H1 (cell line): ENCODE results near the gene EVA1C. TPM values are rescaled to one million over a fixed set of nuclear protein-coding genes. Genes with fewer than 3 reads are reported as not detected.

ENCODE experiments used
- CTCF ChIA-PET: fragments of 300-600 bp; sonication (Branson Sonifier 250); formaldehyde crosslinking; loops from one replicate; lab custom pipeline; 2021; ENCODE audit not compliant: partially characterized antibody; lab: Charles Lee
- POLR2A ChIA-PET: fragments of 300-600 bp; sonication (Branson Sonifier 250); formaldehyde crosslinking; loops from one replicate; lab custom pipeline; 2021; ENCODE audit warnings: inconsistent platforms; ENCODE audit not compliant: partially characterized antibody; lab: Charles Lee
- DNase-seq, 2 experiments: peaks; one replicate each; pipeline versions ENCODE4 v3.0.0 to v3.0.0-alpha.2; 2010 to 2022; ENCODE audit warnings: low spot score in 2 of 2, low read depth in 1 of 2, mixed read lengths in 1 of 2
- FAIRE-seq: peaks from 2 replicates; lab custom pipeline; 2011; peaks lifted over from hg19 to GRCh38; lab: Jason Lieb, UNC
- H2AFZ ChIP-seq: 2 replicates; pipeline ENCODE4 v1.8.1; 2012; ENCODE audit warnings: low read length, inconsistent platforms
- H2AK5ac ChIP-seq: 2 replicates; pipeline ENCODE4 v1.6.1; 2013; ENCODE audit warnings: low read depth, low read length
- H2BK120ac ChIP-seq: replicated peaks from 2 replicates; pipeline ENCODE3; 2013; ENCODE audit warnings: low read depth, low read length, inconsistent platforms
- H2BK12ac ChIP-seq: 2 replicates; pipeline ENCODE4 v1.6.1; 2013; ENCODE audit warnings: low read depth, low read length
- H2BK15ac ChIP-seq: 2 replicates; pipeline ENCODE4 v1.6.1; 2013; ENCODE audit warnings: low read length
- H2BK20ac ChIP-seq: 2 replicates; pipeline ENCODE4 v1.6.1; 2013; ENCODE audit warnings: low read length
- H2BK5ac ChIP-seq: 2 replicates; pipeline ENCODE4 v1.6.1; 2013; ENCODE audit warnings: low read depth, low read length
- H3K14ac ChIP-seq: 2 replicates; pipeline ENCODE4 v1.6.1; 2013; ENCODE audit warnings: inconsistent platforms; ENCODE audit not compliant: insufficient read length
- H3K18ac ChIP-seq: 2 replicates; pipeline ENCODE4 v1.6.1; 2013; ENCODE audit warnings: low read length; ENCODE audit errors: extremely low read depth
- H3K23ac ChIP-seq: 2 replicates; pipeline ENCODE4 v1.6.1; 2013; ENCODE audit warnings: inconsistent platforms; ENCODE audit not compliant: insufficient read length
- H3K23me2 ChIP-seq: 2 replicates; pipeline ENCODE4 v1.6.1; 2013; ENCODE audit warnings: low read depth, low read length
- H3K27ac ChIP-seq: 2 replicates; pipeline ENCODE4 v1.6.1; 2011; ENCODE audit warnings: low read depth, low read length, inconsistent platforms
- H3K27me3 ChIP-seq, 4 experiments: replicated peaks in 1 of 4; 1 replicate in 1 of 4; 2 replicates in 3 of 4; pipeline versions ENCODE4 v1.6.1 to v1.8.1; 2011 to 2013; ENCODE audit warnings: low read length in 3 of 4, mild to moderate bottlenecking in 3 of 4, inconsistent platforms in 2 of 4, mixed read lengths in 2 of 4, moderate library complexity in 1 of 4; ENCODE audit not compliant: control insufficient read depth in 3 of 4, insufficient read depth in 3 of 4; ENCODE audit errors: extremely low read depth in 1 of 4
- H3K36me3 ChIP-seq, 4 experiments: 2 replicates each; pipeline versions ENCODE4 v1.6.1 to v1.8.1; 2011 to 2013; ENCODE audit warnings: mild to moderate bottlenecking in 4 of 4, low read length in 3 of 4, moderate library complexity in 2 of 4, control low read depth in 1 of 4, inconsistent platforms in 1 of 4; ENCODE audit not compliant: insufficient read depth in 4 of 4, control insufficient read depth in 2 of 4
- H3K4ac ChIP-seq: replicated peaks from 2 replicates; pipeline ENCODE3; 2013; ENCODE audit warnings: low read length, low read depth, mixed read lengths, inconsistent platforms; ENCODE audit not compliant: insufficient read length
- H3K4me1 ChIP-seq, 4 experiments: replicated peaks in 1 of 4; 1 replicate in 1 of 4; 2 replicates in 3 of 4; pipeline versions ENCODE4 v1.6.1 to v1.8.1; 2011 to 2013; ENCODE audit warnings: low read length in 3 of 4, inconsistent platforms in 2 of 4, mixed read lengths in 1 of 4; ENCODE audit not compliant: insufficient read depth in 4 of 4, control insufficient read depth in 3 of 4
- H3K4me2 ChIP-seq, 2 experiments: 2 replicates each; pipeline versions ENCODE4 v1.6.1 to v1.8.1; 2011 to 2013; ENCODE audit warnings: low read depth in 2 of 2, low read length in 2 of 2, control low read depth in 1 of 2, inconsistent platforms in 1 of 2, mild to moderate bottlenecking in 1 of 2; ENCODE audit not compliant: insufficient read depth in 1 of 2
- H3K4me3 ChIP-seq, 4 experiments: fragments of 200-600, 300-600 bp in 1 of 4; sonication (generic), shearing (Covaris generic), sonication (Bioruptor Twin) in 1 of 4; 2 replicates each; pipeline versions ENCODE4 v1.5.1 to v1.8.1; 2011 to 2016; ENCODE audit warnings: low read length in 4 of 4, low read depth in 3 of 4, control low read depth in 2 of 4, inconsistent platforms in 2 of 4, mild to moderate bottlenecking in 2 of 4, mixed read lengths in 1 of 4, moderate library complexity in 1 of 4; ENCODE audit not compliant: insufficient read depth in 2 of 4; ENCODE audit errors: extremely low read depth in 1 of 4
- H3K56ac ChIP-seq: replicated peaks from 2 replicates; pipeline ENCODE3; 2013; ENCODE audit warnings: low read depth, mild to moderate bottlenecking, mixed read lengths, low read length, inconsistent platforms; ENCODE audit not compliant: insufficient read length
- H3K79me1 ChIP-seq: 2 replicates; pipeline ENCODE4 v1.6.1; 2013; ENCODE audit warnings: low read depth, low read length, control low read depth
- H3K79me2 ChIP-seq, 2 experiments: 2 replicates each; pipeline versions ENCODE4 v1.6.1 to v1.8.1; 2012 to 2013; ENCODE audit warnings: low read length in 2 of 2, mild to moderate bottlenecking in 2 of 2, inconsistent platforms in 1 of 2; ENCODE audit not compliant: insufficient read depth in 2 of 2, control insufficient read depth in 1 of 2
- H3K9ac ChIP-seq, 4 experiments: replicated peaks in 1 of 4; 1 replicate in 1 of 4; 2 replicates in 3 of 4; pipeline versions ENCODE4 v1.6.1 to v1.8.1; 2011 to 2013; ENCODE audit warnings: low read depth in 3 of 4, low read length in 3 of 4, control low read depth in 2 of 4, mild to moderate bottlenecking in 2 of 4, moderate library complexity in 2 of 4, inconsistent platforms in 1 of 4; ENCODE audit errors: extremely low read depth in 1 of 4
- H3K9me3 ChIP-seq, 2 experiments: 2 replicates each; pipeline versions ENCODE4 v1.6.1 to v1.8.1; 2012 to 2013; ENCODE audit warnings: mild to moderate bottlenecking in 2 of 2, moderate library complexity in 2 of 2, control low read depth in 1 of 2, inconsistent platforms in 1 of 2, low read depth in 1 of 2, low read length in 1 of 2, mixed read lengths in 1 of 2; ENCODE audit not compliant: insufficient read depth in 2 of 2
- H4K20me1 ChIP-seq, 2 experiments: replicated peaks in 1 of 2; 2 replicates each; pipeline versions ENCODE3 to v1.8.1; 2011 to 2013; ENCODE audit warnings: inconsistent platforms in 2 of 2, low read length in 2 of 2, mild to moderate bottlenecking in 1 of 2; ENCODE audit not compliant: insufficient read depth in 2 of 2, control insufficient read depth in 1 of 2
- H4K5ac ChIP-seq: 2 replicates; pipeline ENCODE4 v1.6.1; 2013; ENCODE audit warnings: low read length, low read depth, mixed read lengths, inconsistent platforms; ENCODE audit not compliant: insufficient read length
- H4K8ac ChIP-seq: 2 replicates; pipeline ENCODE4 v1.8.0; 2013; ENCODE audit warnings: mild to moderate bottlenecking, moderate library complexity, low read length, inconsistent platforms; ENCODE audit not compliant: insufficient read depth; ENCODE audit errors: extremely low read depth
- H4K91ac ChIP-seq: replicated peaks from 2 replicates; pipeline ENCODE3; 2013; ENCODE audit warnings: low read length, mixed read lengths, inconsistent platforms; ENCODE audit not compliant: insufficient read length
- BCL11A ChIP-seq, 2 experiments: IDR thresholded peaks; one replicate each; pipeline ENCODE4 v1.6.1; 2011; ENCODE audit warnings: low read depth in 2 of 2, low read length in 2 of 2, mild to moderate bottlenecking in 2 of 2
- CBX5 ChIP-seq: fragments of 300-800, 300-1000 bp; sonication (generic); IDR thresholded peaks from 2 replicates; pipeline ENCODE4 v1.7.1; 2016; ENCODE audit warnings: antibody characterized with exemption, low read length, low read depth
- CHD1 ChIP-seq: IDR thresholded peaks from 2 replicates; pipeline ENCODE4 v1.6.1; 2012; ENCODE audit warnings: low read depth, low read length, improper control_type of control experiment
- EGR1 ChIP-seq: IDR thresholded peaks from 2 replicates; pipeline ENCODE4 v1.6.1; 2011; ENCODE audit warnings: low read depth, low read length, borderline replicate concordance
- EZH2 ChIP-seq: fragments of 200-600 bp; sonication (generic); IDR thresholded peaks from 2 replicates; pipeline ENCODE4 v1.7.1; 2012; ENCODE audit warnings: low read depth, mild to moderate bottlenecking, moderate library complexity, low read length, inconsistent platforms; ENCODE audit not compliant: severe bottlenecking
- GABPA ChIP-seq: IDR thresholded peaks from 2 replicates; pipeline ENCODE4 v1.6.1; 2011; ENCODE audit warnings: mild to moderate bottlenecking, low read length, moderate library complexity, borderline replicate concordance; ENCODE audit not compliant: insufficient read depth
- GTF2F1 ChIP-seq: IDR thresholded peaks from 2 replicates; pipeline ENCODE4 v1.6.1; 2012; ENCODE audit warnings: low read depth, low read length, improper control_type of control experiment, borderline replicate concordance
- KDM1A ChIP-seq: fragments of 200-600, 300-600 bp; sonication (generic); IDR thresholded peaks from 2 replicates; pipeline ENCODE4 v1.7.1; 2016; ENCODE audit warnings: mild to moderate bottlenecking, low read length, borderline replicate concordance
- POLR2A ChIP-seq, 2 experiments: IDR thresholded peaks; 1 replicate in 1 of 2; 2 replicates in 1 of 2; pipeline ENCODE4 v1.6.1; 2011; ENCODE audit warnings: low read depth in 2 of 2, low read length in 2 of 2, mild to moderate bottlenecking in 2 of 2; ENCODE audit errors: control extremely low read depth in 1 of 2
- POLR2AphosphoS5 ChIP-seq: IDR thresholded peaks from 2 replicates; pipeline ENCODE4 v1.6.1; 2011; ENCODE audit warnings: low read depth, low read length
- RBBP5 ChIP-seq: IDR thresholded peaks from 2 replicates; pipeline ENCODE4 v1.7.1; 2012; ENCODE audit warnings: low read depth, mild to moderate bottlenecking, inconsistent platforms, low read length, moderate library complexity, borderline replicate concordance
- RFX5 ChIP-seq: IDR thresholded peaks from 2 replicates; pipeline ENCODE4 v1.6.1; 2011; ENCODE audit warnings: low read depth, low read length, improper control_type of control experiment, borderline replicate concordance
- SP2 ChIP-seq: IDR thresholded peaks from 2 replicates; pipeline ENCODE4 v1.6.1; 2012; ENCODE audit warnings: mild to moderate bottlenecking, low read length, inconsistent platforms
- TAF7 ChIP-seq: optimal IDR thresholded peaks from 2 replicates; pipeline ENCODE3; 2011; ENCODE audit warnings: low read depth, mild to moderate bottlenecking, inconsistent platforms, low read length, moderate library complexity, borderline replicate concordance
- WGBS, 2 experiments: shearing (Covaris generic) in 1 of 2; methylation state at CpG; one replicate each; pipeline versions ENCODE4 v1.1.6 to v1.1.7; 2013 to 2015; ENCODE audit warnings: low lambda C conversion rate in 2 of 2, mixed read lengths in 2 of 2, inconsistent platforms in 1 of 2, low coverage in 1 of 2, missing lambda C conversion rate in 1 of 2; ENCODE audit not compliant: insufficient replicate concordance in 2 of 2, insufficient coverage in 1 of 2, insufficient read length in 1 of 2; ENCODE audit errors: extremely low coverage in 1 of 2, missing lambda C conversion rate in 1 of 2; 5-methylcytosine and 5-hydroxymethylcytosine counted together
- polyA plus RNA-seq, 7 experiments: library from polyadenylated mRNA; depleted of rRNA in 3 of 7; stranded (reverse) in 5 of 7; unstranded in 2 of 7; fragments of >200 nt in 5 of 7; fragments of 200-250 nt in 2 of 7; gene quantifications; 1 replicate in 5 of 7; 2 replicates in 1 of 7; 4 replicates in 1 of 7; pipeline versions ENCODE4 v1.2.1 to v1.2.3, GENCODE V29; 2011 to 2013; ENCODE audit warnings: missing spikeins in 2 of 7, mixed read lengths in 2 of 7
- total RNA-seq: library from RNA; stranded (reverse); fragmentation: NEBNext Ultra II Directional; extraction: Animal tissue kit (Norgen Biotek cat#: 25700); gene quantifications from 2 replicates; pipeline ENCODE4 v1.2.1, GENCODE V29; 2021

Gene EVA1C
- total and polyA plus RNA-seq, 2 of the 8 experiments (the other 6 are each of a cell fraction or from before 2014, with no cell fraction given), result 2.6 to 3.6 TPM

DNA sequence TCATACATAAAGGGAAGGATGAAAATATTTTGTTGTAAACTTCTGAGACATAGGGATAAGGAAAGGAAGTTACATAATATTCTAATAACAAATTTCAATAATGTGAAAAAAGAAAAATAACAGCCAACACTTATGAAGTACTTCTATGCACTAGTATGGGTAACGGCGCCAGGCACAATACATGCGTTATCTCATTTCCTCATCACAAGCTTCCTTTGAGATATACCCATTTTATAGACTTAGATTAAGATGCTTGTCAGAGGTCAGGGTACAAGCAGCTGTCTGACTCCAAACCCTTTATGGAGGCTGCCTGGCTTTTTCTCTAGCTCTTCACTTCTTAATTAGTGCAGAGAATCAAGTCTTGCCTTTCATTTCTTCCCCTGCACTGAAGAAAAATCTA lies 131.5 kb downstream of the EVA1C start:
- H3K4me2 ChIP-seq, result no peak overlapping the region
- WGBS, 2 experiments, result 96% methylated on average over 3 of the region's 3 CpGs; no CpG with 5 or more reads in 1 of the 2 experiments
- POLR2A ChIA-PET, result no interaction called here
- TF ChIP-seq KDM1A (no peak), EGR1 (no peak), GTF2F1 (no peak), BCL11A (IDR thresholded peaks at IDR 0.05; ENCODE audit: low read depth in 2 of 2, low read length in 2 of 2) (no peak), POLR2A (IDR thresholded peaks at IDR 0.05; ENCODE audit: control extremely low read depth in 1 of 2, low read depth in 2 of 2, low read length in 2 of 2) (no peak), RBBP5 (no peak), CBX5 (no peak), SP2 (no peak), EZH2 (no peak), POLR2AphosphoS5 (no peak), GABPA (no peak), TAF7 (no peak), CHD1 (no peak), RFX5 (no peak)

More for the DNA sequence above, 131.5 kb downstream of the EVA1C start:
- Histone ChIP-seq H3K56ac (no peak overlapping the region), H3K79me1 (no peaks in the 10 kb centered on the region), H3K4me3 (no peak overlapping the region), H4K5ac (no peak overlapping the region), H2AFZ (no peak overlapping the region), H3K23me2 (no peaks in the 10 kb centered on the region), H3K9me3 (no peaks in the 10 kb centered on the region), H3K9ac (no peak overlapping the region), H4K91ac (no peak overlapping the region), H2BK12ac (no peak overlapping the region), H3K27me3 (no peaks in the 10 kb centered on the region), H2BK20ac (no peak overlapping the region), H2BK5ac (no peak overlapping the region), H3K27ac (no peak overlapping the region), H3K23ac (no peak overlapping the region), H2AK5ac (no peak overlapping the region), H3K18ac (no peak overlapping the region), H3K4me1 (0 out of 7 replicates have a peak, but pooled peaks cover 0 to 2% (median 0%) of the 10 kb centered on the region in 4 experiments), H3K36me3 (no peaks in the 10 kb centered on the region), H4K20me1 (no peaks in the 10 kb centered on the region), H3K4ac (no peak overlapping the region), H3K79me2 (no peaks in the 10 kb centered on the region), H4K8ac (no peak overlapping the region), H2BK120ac (no peak overlapping the region), H2BK15ac (no peak overlapping the region), H3K14ac (no peak overlapping the region)
- DNase-seq, result no peak
- CTCF ChIA-PET, result interaction anchor here (1.0 kb wide), 1 partner anchor 142 kb away, joined by 3 read pairs; no protein-coding TSS in a partner anchor
- FAIRE-seq, result no peak
